HG03135 (cell line): Measurements from ENCODE around the gene ANKRD13D.

ENCODE experiments used
- ATAC-seq: cut with Tn5 transposase; IDR thresholded peaks from one replicate; pipeline ENCODE4 v1.9.1; 2021; ENCODE audit warnings: mild to moderate bottlenecking, moderate library complexity; ENCODE audit not compliant: unreplicated experiment

ANKRD13D gene

GRCh38 chr11:67285541-67286498 is 3.3 kb upstream of the ANKRD13D start:
- ATAC-seq, result no peak

GRCh38 chr11:67286621-67287333 is 2.3 kb upstream of the ANKRD13D start:
- no peak for ATAC-seq

- no peak for ATAC-seq
Measured at GRCh38 chr11:67287355-67288197, 1.5 kb upstream of the ANKRD13D start.

GRCh38 chr11:67288198-67288451 is 978 bp upstream of the ANKRD13D start:
- no peak for ATAC-seq

- ATAC-seq, result peak; percentile 56
Measured at GRCh38 chr11:67288452-67289225, 464 bp upstream of the ANKRD13D start.

GRCh38 chr11:67289651-67290479 is 762 bp downstream of the ANKRD13D start:
- no peak for ATAC-seq

GRCh38 chr11:67290801-67291200 is 1.7 kb downstream of the ANKRD13D start:
- ATAC-seq, result no peak

- no peak for ATAC-seq
Measured at GRCh38 chr11:67291481-67292381, 2.6 kb downstream of the ANKRD13D start.

GRCh38 chr11:67292671-67293070 is 3.6 kb downstream of the ANKRD13D start:
- ATAC-seq, result no peak

- ATAC-seq, result no peak
Measured at GRCh38 chr11:67293090-67293489, 4.0 kb downstream of the ANKRD13D start.

GRCh38 chr11:67295846-67296245 is 6.7 kb downstream of the ANKRD13D start:
- ATAC-seq, result no peak

GRCh38 chr11:67298786-67299185 is 9.7 kb downstream of the ANKRD13D start:
- no peak for ATAC-seq

GRCh38 chr11:67299471-67300191 is 10.5 kb downstream of the ANKRD13D start:
- no peak for ATAC-seq

GRCh38 chr11:67300256-67300755 is 11.2 kb downstream of the ANKRD13D start:
- no peak for ATAC-seq

GRCh38 chr11:67300756-67301312 is 11.7 kb downstream of the ANKRD13D start:
- no peak for ATAC-seq

GRCh38 chr11:67301313-67301921 is 12.3 kb downstream of the ANKRD13D start:
- no peak for ATAC-seq

GRCh38 chr11:67301951-67302516 is 12.9 kb downstream of the ANKRD13D start:
- no peak for ATAC-seq
